Type B pancreatic cell (in vitro differentiated cells): ENCODE measurements around the gene DOCK10. TPM values are rescaled to one million over a fixed set of nuclear protein-coding genes. Genes with fewer than 3 reads are reported as not detected.

Experiments
- DNase-seq: peaks from one replicate; pipeline ENCODE4 v3.0.0; 2021; ENCODE audit warnings: mixed read lengths; ENCODE audit not compliant: unreplicated experiment; ENCODE audit errors: extremely low spot score
- H3K27ac Mint-ChIP-seq: 2 replicates; pipeline ENCODE4 v1.8.0; 2021; ENCODE audit warnings: mild to moderate bottlenecking, mixed read lengths
- H3K27me3 Mint-ChIP-seq: 2 replicates; pipeline ENCODE4 v1.8.0; 2021; ENCODE audit warnings: mixed read lengths
- H3K36me3 Mint-ChIP-seq: 2 replicates; pipeline ENCODE4 v1.8.0; 2021; ENCODE audit warnings: mixed read lengths
- H3K4me1 Mint-ChIP-seq: one replicate; pipeline ENCODE4 v1.8.0; 2021; ENCODE audit warnings: mixed read lengths; ENCODE audit not compliant: unreplicated experiment
- H3K4me3 Mint-ChIP-seq: 2 replicates; pipeline ENCODE4 v1.8.0; 2021; ENCODE audit warnings: mild to moderate bottlenecking, mixed read lengths
- H3K9me3 Mint-ChIP-seq: 2 replicates; pipeline ENCODE4 v1.8.0; 2021; ENCODE audit warnings: mixed read lengths
- CTCF ChIP-seq: fragments of 200-600 bp; sonication (generic); conservative IDR thresholded peaks from 2 replicates; pipeline ENCODE4 v1.5.0; 2021; ENCODE audit warnings: antibody characterized with exemption, mild to moderate bottlenecking
- total RNA-seq: library from RNA; stranded (reverse); gene quantifications from 2 replicates; pipeline ENCODE4 v1.2.1, GENCODE V29; 2021; ENCODE audit warnings: low replicate concordance

DOCK10 gene
- total RNA-seq, 1 donor from 2014 or later: 3.5 TPM

DNA sequence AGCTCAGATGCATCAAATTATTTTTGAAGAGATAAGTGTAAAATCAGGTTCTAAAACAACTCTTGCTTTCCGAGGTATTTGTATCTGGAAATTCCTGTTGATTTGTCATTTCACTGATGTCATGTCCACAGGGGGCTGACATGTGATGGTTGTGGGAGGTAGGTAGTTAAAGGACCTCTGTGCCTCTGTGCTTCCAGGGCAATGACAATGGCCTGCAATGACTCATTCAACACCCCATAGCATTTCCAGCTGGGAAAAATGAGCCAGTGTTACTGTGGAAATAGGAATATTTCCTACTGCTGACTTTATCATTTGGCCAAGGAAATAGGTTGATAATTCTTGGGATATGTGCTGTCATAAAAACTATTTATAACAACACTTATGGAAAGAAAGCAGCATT, 239.9 kb downstream of the DOCK10 start:
- no peaks in the 10 kb centered on the region for H3K27me3 Mint-ChIP-seq
- no peak for DNase-seq

GRCh38 chr2:224801360-224801759, 240.9 kb downstream of the DOCK10 start:
- no peak overlapping the region for H3K4me3 Mint-ChIP-seq
- DNase-seq: no peak
- no peak for TF ChIP-seq CTCF
- H3K36me3 Mint-ChIP-seq: no peaks in the 10 kb centered on the region
- peaks cover 20% of the 10 kb centered on the region for H3K4me1 Mint-ChIP-seq
- no peaks in the 10 kb centered on the region for H3K9me3 Mint-ChIP-seq
- no peaks in the 10 kb centered on the region for H3K27me3 Mint-ChIP-seq
- H3K27ac Mint-ChIP-seq: no peak overlapping the region

More for the DNA sequence above, 239.9 kb downstream of the DOCK10 start:
- Mint-ChIP-seq H3K27ac (no peak overlapping the region), H3K36me3 (no peaks in the 10 kb centered on the region), H3K4me3 (no peak overlapping the region), H3K4me1 (peaks cover 13% of the 10 kb centered on the region), H3K9me3 (no peaks in the 10 kb centered on the region)
- no peak for TF ChIP-seq CTCF

GRCh38 chr2:224799691-224800090, 242.6 kb downstream of the DOCK10 start:
- DNase-seq: no peak
- Mint-ChIP-seq H3K27me3 (no peaks in the 10 kb centered on the region), H3K36me3 (no peaks in the 10 kb centered on the region), H3K9me3 (no peaks in the 10 kb centered on the region), H3K4me3 (no peak overlapping the region), H3K4me1 (peaks cover 20% of the 10 kb centered on the region), H3K27ac (no peak overlapping the region)
- no peak for TF ChIP-seq CTCF

DNA sequence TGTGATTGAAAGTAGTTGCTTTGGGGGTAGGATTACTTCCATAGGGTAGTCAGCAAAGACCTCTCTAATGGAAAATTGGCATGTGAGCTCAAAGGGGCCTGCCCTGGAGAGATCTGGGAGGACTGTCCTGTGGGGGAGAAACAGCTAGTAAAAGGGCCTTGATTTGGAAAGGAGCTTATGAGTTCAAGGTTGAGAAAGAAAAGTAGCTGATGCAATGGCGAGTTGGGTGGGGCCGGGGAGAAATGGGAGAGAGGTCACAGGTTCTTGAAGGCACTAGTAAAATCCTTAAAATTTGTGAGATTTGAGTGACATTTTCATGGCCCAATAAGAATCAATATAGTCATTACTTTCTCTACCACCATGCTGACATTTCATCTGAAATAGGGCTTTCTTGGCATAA, 244.1 kb downstream of the DOCK10 start:
- peaks cover 20% of the 10 kb centered on the region for H3K4me1 Mint-ChIP-seq
- H3K36me3 Mint-ChIP-seq: no peaks in the 10 kb centered on the region
- no peak for DNase-seq
- no peak overlapping the region for H3K27ac Mint-ChIP-seq
- H3K27me3 Mint-ChIP-seq: no peaks in the 10 kb centered on the region
- no peaks in the 10 kb centered on the region for H3K9me3 Mint-ChIP-seq
- no peak overlapping the region for H3K4me3 Mint-ChIP-seq
- TF ChIP-seq CTCF: no peak

- Mint-ChIP-seq H3K4me3 (no peak overlapping the region), H3K27me3 (no peaks in the 10 kb centered on the region), H3K27ac (no peak overlapping the region), H3K4me1 (peaks cover 17% of the 10 kb centered on the region), H3K36me3 (no peaks in the 10 kb centered on the region), H3K9me3 (no peaks in the 10 kb centered on the region)
- no peak for TF ChIP-seq CTCF
- no peak for DNase-seq
Observed at GRCh38 chr2:224796695-224797305, 245.5 kb downstream of the DOCK10 start.

- Mint-ChIP-seq H3K9me3 (no peaks in the 10 kb centered on the region), H3K4me1 (peaks cover 6% of the 10 kb centered on the region), H3K27ac (no peak overlapping the region), H3K36me3 (no peaks in the 10 kb centered on the region), H3K4me3 (no peak overlapping the region), H3K27me3 (no peaks in the 10 kb centered on the region)
- TF ChIP-seq CTCF: no peak
- no peak for DNase-seq
Observed at GRCh38 chr2:224793946-224794345, 248.3 kb downstream of the DOCK10 start.
